Measurements from ENCODE around the gene MYL11.

The MYL11 gene

DNA sequence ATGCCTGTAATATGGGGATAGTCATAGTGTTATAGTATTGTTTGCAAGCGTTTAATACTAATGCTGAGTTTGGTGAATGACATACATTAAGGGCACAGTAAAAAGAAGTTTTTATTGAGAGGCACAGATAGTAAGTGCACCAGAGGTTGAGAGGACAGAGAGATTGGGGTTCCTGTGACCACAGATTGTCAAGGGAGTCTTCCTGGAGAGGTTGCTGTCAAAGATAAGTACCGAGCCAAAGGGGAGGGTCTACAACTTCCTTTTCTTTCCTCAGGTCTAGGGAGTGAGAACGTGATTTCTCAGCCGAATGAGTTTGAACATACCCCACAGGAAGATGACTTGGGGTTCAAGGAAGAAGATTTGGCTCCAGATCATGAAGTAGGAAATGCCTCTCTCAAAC is 22.5 kb downstream of the MYL11 start:
- DNase-seq: no peak

DNA sequence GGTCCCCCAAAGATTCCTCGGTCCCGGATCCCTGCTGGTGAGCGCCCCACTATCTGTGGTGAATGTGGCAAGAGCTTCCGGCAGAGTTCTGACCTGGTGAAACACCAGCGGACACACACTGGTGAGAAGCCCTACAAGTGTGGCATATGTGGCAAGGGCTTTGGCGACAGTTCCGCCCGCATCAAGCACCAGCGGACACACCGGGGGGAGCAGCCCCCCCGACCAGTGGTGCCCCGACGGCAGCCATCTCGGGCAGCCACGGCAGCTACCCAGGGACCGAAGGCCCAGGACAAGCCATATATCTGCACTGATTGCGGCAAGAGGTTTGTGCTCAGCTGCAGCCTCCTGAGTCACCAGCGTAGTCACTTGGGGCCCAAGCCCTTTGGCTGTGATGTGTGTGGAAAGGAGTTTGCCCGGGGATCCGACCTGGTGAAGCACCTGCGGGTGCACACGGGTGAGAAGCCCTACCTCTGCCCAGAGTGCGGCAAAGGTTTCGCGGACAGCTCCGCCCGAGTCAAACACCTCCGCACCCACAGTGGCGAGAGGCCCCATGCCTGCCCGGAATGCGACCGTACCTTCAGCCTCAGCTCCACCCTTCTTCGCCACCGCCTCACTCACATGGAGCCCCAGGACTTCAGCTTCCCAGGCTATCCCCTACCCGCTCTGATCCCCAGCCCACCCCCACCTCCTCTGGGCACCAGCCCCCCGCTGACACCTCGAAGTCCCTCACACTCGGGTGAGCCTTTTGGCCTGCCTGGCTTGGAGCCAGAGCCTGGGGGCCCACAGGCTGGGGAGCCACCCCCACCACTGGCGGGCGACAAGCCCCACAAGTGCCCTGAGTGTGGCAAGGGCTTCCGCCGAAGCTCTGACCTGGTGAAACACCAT is 23.4 kb downstream of the MYL11 start:
- no peak for DNase-seq

DNA sequence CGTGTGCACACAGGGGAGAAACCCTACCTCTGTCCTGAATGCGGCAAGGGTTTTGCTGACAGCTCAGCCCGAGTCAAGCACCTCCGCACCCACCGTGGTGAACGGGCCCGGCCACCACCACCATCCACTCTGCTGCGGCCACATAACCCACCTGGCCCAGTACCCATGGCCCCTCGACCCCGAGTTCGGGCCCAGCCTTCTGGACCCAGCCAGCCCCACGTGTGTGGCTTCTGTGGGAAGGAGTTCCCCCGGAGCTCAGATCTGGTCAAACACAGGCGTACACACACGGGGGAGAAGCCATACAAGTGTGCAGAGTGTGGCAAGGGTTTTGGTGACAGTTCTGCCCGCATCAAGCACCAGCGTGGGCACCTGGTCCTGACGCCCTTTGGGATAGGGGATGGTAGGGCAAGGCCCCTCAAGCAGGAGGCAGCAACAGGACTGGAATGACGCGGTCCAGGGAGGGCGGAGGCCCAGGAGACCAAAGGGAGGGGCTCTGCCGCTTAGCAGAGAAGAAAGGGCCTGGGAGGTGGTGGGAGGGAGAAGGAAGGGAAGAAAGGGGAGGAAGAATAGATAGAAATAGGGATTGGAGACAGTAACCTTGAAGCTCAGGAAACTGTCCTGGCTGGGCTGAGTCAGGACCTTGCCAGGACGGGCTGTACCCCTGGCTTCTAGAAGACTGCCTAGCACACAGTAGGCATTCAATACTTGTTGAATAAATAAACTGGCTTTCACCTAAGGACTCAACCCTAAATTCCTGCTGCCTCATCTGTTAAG is 24.2 kb downstream of the MYL11 start:
- DNase-seq: no peak

DNA sequence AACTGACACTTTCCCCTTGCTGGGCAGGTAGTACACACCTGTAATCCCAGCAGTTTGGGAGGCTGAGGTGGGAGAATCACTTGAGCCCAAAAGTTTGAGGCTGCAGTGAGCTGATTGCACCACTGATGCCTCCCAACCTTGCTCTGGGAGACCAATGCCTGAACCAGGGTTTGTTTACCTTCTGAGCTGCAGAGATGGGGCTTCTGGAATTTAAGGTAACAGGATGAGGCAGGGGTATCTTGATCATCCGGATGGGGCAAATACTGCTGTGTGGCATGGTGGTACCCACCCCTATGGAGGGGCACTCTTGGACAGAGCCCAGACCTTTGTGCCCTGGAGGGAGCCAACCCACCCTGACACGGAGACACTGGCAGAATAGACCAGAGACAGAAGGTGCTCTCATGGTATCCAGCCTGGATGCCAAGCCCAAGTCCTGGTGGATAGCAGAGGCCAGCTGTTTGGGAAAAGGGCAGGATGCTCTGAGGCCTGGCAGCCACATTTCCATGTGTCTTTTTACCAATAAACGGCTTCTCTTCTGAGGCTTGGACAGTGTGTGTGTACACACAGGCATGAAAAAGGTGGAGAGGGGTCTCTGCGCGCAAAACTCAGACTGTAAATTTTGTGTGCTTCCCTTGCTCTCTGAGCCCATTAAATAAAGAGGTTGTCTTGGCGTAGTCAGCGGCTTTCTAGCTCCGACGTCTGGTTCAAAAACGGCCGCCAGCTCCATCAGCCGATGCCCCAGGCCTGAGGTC is 25.0 kb downstream of the MYL11 start:
- peak; percentile 28 for DNase-seq

DNA sequence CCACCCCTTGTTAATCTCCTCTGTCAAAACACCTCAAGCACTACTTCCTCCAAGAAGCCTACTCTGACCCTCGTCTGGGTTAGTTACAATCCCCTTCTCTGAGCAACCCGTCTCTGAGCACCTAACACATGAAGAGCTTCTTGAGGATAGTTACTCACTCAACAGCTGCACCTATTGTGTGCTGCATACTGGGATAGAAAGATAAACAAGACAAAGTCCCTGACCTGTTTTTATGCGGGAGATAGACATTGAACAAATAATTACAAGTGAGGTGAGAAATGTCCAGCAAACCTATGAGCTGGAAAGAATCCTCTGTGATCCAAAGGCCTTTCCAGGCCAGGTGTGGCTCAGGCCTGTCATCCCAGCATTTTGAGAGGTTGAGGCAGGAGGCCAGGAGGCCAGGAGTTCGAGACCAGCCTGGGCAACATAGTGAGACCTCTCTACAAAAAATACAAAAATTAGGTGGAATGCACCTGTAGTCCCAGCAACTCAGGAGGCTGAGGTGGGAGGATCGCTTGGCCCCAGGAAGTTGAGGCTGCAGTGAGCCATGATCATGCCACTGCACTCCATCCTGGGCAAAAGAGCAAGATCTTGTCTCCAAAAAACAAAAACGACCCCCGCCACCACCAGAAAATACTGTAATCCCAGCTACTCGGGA is 27.3 kb downstream of the MYL11 start:
- DNase-seq: no peak

- no peak for DNase-seq
Measured at GRCh38 chr16:30406795-30407101, 32.1 kb downstream of the MYL11 start.

DNA sequence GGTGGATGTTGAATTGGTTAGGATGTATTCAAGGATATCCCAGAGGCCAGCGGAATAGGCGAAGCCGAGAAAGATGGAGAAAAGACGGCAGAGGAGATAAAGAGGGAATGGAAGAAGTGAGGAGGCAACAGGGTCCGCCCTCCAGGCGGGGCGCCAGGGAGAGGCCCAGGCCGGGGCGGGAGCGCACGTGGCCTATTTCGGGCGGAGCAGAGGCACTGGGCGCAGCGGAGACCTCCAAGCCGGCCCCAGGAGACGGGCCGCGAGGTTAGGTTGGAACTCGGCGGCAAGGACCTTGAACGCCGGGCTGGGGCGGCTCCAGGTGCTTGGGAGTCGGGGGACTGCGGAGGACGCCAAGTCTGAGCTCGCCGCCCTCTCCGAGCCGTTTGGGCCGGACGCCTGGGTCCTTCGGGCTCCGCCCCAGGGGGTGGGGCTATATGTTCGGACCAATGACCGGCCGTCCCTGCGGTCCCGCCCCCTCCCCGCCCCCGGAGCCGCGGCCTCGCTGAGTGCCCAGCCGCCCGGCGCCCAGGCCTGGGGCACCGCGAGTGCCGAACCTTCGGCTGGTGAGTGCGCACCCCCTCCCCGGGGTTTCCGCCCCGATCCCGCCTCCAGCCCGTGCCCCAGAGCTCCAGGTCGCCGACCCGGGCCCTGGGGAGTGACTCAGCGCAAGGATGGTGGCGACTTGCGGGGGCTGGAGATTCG is 32.7 kb downstream of the MYL11 start, which contains the start of gene ZNF771:
ZNF771 (plus strand) TSS at position 505 of the 702 bp plus-strand sequence. CDS start 448 bp downstream, outside the sequence.
- peak; percentile 98 for DNase-seq

DNA sequence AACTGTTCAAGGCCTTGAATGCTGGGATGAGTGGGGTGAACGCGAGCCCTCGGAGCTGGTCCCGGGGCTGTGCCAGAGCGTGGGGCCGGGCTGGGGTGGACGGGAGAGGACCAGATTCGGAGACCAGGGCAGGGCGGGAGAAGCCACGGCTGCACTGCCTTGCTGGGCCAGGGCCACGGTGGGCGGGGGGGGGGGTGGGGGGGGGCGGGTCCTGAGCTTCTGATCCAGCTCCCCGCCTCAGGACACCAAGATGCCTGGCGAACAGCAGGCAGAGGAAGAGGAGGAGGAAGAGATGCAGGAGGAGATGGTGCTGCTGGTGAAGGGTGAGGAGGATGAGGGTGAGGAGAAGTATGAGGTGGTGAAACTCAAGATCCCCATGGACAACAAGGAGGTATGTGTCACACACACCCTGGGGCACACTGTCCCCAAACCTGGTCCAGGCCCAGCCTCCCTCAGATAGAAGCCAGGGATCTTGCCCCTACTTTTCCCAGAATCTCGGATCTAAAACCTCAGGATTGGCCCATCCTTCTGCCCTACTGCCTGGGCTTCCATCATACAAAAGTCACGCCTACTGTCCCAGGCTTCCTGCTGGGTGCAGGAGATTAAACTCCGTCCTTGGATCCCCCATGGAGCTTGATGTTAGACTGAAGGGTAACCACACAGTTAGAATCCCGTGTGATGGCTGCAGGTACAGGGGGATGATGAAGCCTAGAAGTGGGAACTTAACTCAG is 33.4 kb downstream of the MYL11 start:
- DNase-seq: no peak

GRCh38 chr16:30409125-30410060 is 34.8 kb downstream of the MYL11 start:
- DNase-seq: peak; percentile 94

DNA sequence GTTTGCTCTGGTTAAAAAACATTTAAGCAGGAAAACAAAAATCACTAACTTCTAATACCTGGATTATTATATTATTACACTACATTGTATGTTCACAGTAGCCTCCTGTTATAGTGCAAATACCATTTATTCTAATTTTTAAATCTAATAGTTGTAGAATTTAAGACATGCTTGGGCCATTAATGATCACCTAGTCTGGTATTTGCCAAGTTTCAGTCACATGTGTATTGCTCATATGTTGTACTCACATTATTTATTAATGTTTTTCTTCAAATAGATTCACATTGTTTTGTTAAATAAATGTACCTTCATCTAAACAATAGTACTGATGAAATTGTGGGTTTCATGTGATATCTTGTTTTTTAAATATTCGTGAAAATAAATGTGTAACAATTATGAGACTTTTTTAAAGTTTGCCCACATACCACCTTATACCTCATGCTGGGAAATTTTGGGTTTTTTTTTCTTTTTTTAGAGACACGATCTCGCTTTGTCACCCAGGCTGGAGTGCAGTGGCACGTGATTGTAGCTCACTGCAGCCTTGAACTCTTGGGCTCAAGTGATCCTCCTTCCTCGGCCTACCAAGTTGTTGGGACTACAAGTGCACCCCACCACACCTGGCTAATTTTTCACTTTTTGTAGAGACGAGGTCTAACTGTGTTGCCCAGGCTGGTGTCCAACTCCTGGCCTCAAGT is 38.7 kb downstream of the MYL11 start:
- no peak for DNase-seq

DNA sequence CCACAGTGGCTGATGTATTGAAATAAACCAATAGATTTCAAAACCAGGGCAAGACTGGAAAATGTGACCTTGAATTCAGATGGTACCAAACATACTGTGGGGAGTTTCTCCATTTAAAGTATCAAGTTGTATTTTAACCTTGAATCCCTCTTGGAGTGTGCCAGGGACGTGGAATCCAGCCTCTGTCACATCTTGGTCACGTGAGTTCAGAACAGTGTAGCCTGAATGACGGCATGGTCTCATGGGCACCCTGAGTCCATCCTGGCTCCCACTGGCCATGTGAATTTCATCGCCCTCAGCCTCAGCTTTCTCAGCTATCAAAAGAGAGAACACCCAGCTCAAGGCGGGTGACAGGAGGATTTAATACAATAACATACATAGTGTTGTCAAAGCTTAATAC is 39.6 kb downstream of the MYL11 start:
- no peak for DNase-seq

DNA sequence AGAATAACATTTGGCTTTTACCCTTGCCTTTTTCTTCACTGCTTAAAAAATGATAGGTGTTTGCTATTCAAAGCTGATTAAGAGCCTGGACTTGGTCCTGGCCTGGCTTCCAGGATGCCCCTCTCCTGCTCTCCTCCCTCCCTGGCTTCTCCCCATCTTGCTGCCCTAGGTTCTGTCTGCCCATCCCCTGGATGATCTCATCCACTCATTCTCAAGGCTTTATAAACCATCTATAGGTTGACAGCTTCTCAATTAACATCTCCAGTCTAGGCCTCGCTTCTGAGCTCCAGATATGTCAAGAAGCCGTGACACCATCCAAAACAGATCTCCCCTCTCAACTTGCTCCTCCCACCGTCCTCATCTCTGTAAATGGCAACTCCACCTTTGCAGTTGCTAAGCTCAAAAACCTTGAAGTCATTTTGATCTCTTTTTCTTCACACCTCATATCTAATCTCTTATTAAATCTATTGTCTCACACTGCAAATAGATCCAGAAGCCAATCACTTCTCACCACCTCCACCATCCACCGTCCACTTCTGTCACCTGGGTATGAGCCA is 41.5 kb downstream of the MYL11 start:
- DNase-seq: no peak

- no peak for DNase-seq
Measured at GRCh38 chr16:30416624-30417528, 42.3 kb downstream of the MYL11 start.

DNA sequence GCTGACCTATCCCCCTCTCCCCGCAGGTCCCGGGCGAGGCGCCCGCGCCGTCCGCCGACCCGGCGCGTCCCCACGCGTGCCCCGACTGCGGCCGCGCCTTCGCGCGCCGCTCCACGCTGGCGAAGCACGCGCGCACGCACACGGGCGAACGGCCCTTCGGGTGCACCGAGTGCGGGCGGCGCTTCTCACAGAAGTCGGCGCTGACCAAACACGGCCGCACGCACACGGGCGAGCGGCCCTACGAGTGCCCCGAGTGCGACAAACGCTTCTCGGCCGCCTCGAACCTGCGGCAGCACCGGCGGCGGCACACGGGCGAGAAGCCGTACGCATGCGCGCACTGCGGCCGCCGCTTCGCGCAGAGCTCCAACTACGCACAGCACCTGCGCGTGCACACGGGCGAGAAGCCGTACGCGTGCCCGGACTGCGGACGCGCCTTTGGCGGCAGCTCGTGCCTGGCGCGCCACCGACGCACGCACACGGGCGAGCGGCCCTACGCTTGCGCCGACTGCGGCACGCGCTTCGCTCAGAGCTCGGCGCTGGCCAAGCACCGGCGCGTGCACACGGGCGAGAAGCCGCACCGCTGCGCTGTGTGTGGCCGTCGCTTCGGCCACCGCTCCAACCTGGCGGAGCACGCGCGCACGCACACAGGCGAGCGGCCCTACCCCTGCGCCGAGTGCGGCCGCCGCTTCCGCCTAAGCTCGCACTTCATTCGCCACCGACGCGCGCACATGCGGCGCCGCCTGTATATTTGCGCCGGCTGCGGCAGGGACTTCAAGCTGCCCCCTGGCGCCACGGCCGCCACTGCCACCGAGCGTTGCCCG is 43.1 kb downstream of the MYL11 start:
- peak; percentile 99 for DNase-seq

- no peak for DNase-seq
Measured at GRCh38 chr16:30418350-30419181, 44.0 kb downstream of the MYL11 start.

- DNase-seq: no peak
Measured at GRCh38 chr16:30421010-30421409, 46.4 kb downstream of the MYL11 start.

Data from RPMI8226 (cell line).